KMS-11 (cell line): ENCODE data around the gene FMNL2.
"Not testable (repeated sequence)": the region's sequence is repeated elsewhere in the genome, so short reads cannot be mapped to it uniquely, and the experiment has no call there.

ENCODE experiments used
- H2AFZ ChIP-seq: fragments of 200-600 bp; sonication (generic); 2 replicates; pipeline ENCODE4 v1.6.1; 2016; ENCODE audit warnings: antibody characterized with exemption, mixed run types, low read depth
- H3K27ac ChIP-seq: fragments of 200-600 bp; sonication (generic); 2 replicates; pipeline ENCODE4 v1.6.1; 2016; ENCODE audit warnings: mild to moderate bottlenecking, mixed run types
- H3K27me3 ChIP-seq: fragments of 200-600 bp; sonication (generic); 2 replicates; pipeline ENCODE4 v1.6.1; 2017; ENCODE audit warnings: mild to moderate bottlenecking, low read depth, mixed run types, moderate library complexity; ENCODE audit not compliant: insufficient read depth
- H3K36me3 ChIP-seq: fragments of 200-600 bp; sonication (generic); 2 replicates; pipeline ENCODE4 v1.6.1; 2017; ENCODE audit warnings: mild to moderate bottlenecking, mixed run types; ENCODE audit not compliant: insufficient read depth
- H3K4me1 ChIP-seq: fragments of 200-600 bp; sonication (generic); 2 replicates; pipeline ENCODE4 v1.6.1; 2016; ENCODE audit warnings: mild to moderate bottlenecking, low read depth, mixed run types; ENCODE audit not compliant: poor library complexity, severe bottlenecking
- H3K4me2 ChIP-seq: fragments of 200-600 bp; sonication (generic); 2 replicates; pipeline ENCODE4 v1.7.0; 2016; ENCODE audit warnings: mild to moderate bottlenecking, mixed run types
- H3K4me3 ChIP-seq: fragments of 200-600 bp; sonication (generic); IDR thresholded peaks from 2 replicates; pipeline ENCODE4 v1.6.1; 2017; ENCODE audit warnings: low read depth, low read length, mixed read lengths; ENCODE audit not compliant: insufficient read depth
- H3K79me2 ChIP-seq: fragments of 200-600 bp; sonication (generic); 2 replicates; pipeline ENCODE4 v1.6.1; 2016; ENCODE audit warnings: low read depth, mixed run types; ENCODE audit not compliant: insufficient read depth
- H3K9ac ChIP-seq: fragments of 200-600 bp; sonication (generic); 2 replicates; pipeline ENCODE4 v1.6.1; 2016; ENCODE audit warnings: mild to moderate bottlenecking, mixed run types
- H4K20me1 ChIP-seq: fragments of 200-600 bp; sonication (generic); 2 replicates; pipeline ENCODE4 v1.6.1; 2016; ENCODE audit warnings: mild to moderate bottlenecking, mixed run types; ENCODE audit not compliant: insufficient read depth
- CTCF ChIP-seq: fragments of 200-600 bp; sonication (generic); conservative IDR thresholded peaks from 2 replicates; pipeline ENCODE4 v1.6.1; 2017; ENCODE audit warnings: low read depth, mild to moderate bottlenecking, antibody characterized with exemption, low read length, moderate library complexity, mixed read lengths

Gene FMNL2

GRCh38 chr2:152309352-152310214 is 25.4 kb upstream of the FMNL2 start:
- H3K79me2 ChIP-seq, result no peaks in the 10 kb centered on the region
- H4K20me1 ChIP-seq, result no peaks in the 10 kb centered on the region
- H3K4me3 ChIP-seq, result no peak overlapping the region
- H3K4me2 ChIP-seq, result no peak overlapping the region
- no peak overlapping the region for H2AFZ ChIP-seq
- no peaks in the 10 kb centered on the region for H3K27me3 ChIP-seq
- TF ChIP-seq CTCF, result no peak
- no peak overlapping the region for H3K9ac ChIP-seq
- H3K4me1 ChIP-seq, result no peaks in the 10 kb centered on the region
- no peak overlapping the region for H3K27ac ChIP-seq
- H3K36me3 ChIP-seq, result no peaks in the 10 kb centered on the region

GRCh38 chr2:152319822-152320570 is 15.0 kb upstream of the FMNL2 start:
- TF ChIP-seq CTCF, result no peak
- Histone ChIP-seq H3K9ac (no peak overlapping the region), H3K4me2 (no peak overlapping the region)

GRCh38 chr2:152320814-152321213 is 14.2 kb upstream of the FMNL2 start:
- H3K36me3 ChIP-seq, result no peaks in the 10 kb centered on the region
- H3K4me1 ChIP-seq, result no peaks in the 10 kb centered on the region
- H3K27ac ChIP-seq, result no peak overlapping the region
- TF ChIP-seq CTCF, result no peak
- H3K27me3 ChIP-seq, result no peaks in the 10 kb centered on the region
- H4K20me1 ChIP-seq, result no peaks in the 10 kb centered on the region
- no peak overlapping the region for H3K4me3 ChIP-seq
- H3K4me2 ChIP-seq, result no peak overlapping the region
- no peaks in the 10 kb centered on the region for H3K79me2 ChIP-seq
- H3K9ac ChIP-seq, result no peak overlapping the region
- no peak overlapping the region for H2AFZ ChIP-seq

More at GRCh38 chr2:152319822-152320570, 15.0 kb upstream of the FMNL2 start:
- no peaks in the 10 kb centered on the region for H4K20me1 ChIP-seq
- H3K79me2 ChIP-seq, result no peaks in the 10 kb centered on the region
- H3K4me1 ChIP-seq, result no peaks in the 10 kb centered on the region
- H3K4me3 ChIP-seq, result no peak overlapping the region
- no peak overlapping the region for H3K27ac ChIP-seq
- H3K27me3 ChIP-seq, result no peaks in the 10 kb centered on the region
- no peaks in the 10 kb centered on the region for H3K36me3 ChIP-seq
- no peak overlapping the region for H2AFZ ChIP-seq

- TF ChIP-seq CTCF, result no peak
- Histone ChIP-seq H3K4me2 (no peak overlapping the region), H3K27ac (no peak overlapping the region), H3K4me3 (no peak overlapping the region), H4K20me1 (no peaks in the 10 kb centered on the region), H3K4me1 (no peaks in the 10 kb centered on the region), H3K27me3 (no peaks in the 10 kb centered on the region), H3K79me2 (no peaks in the 10 kb centered on the region), H3K36me3 (no peaks in the 10 kb centered on the region), H3K9ac (no peak overlapping the region), H2AFZ (no peak overlapping the region)
Observed at GRCh38 chr2:152322222-152322621, 12.8 kb upstream of the FMNL2 start.

GRCh38 chr2:152325126-152325525 is 9.8 kb upstream of the FMNL2 start:
- not testable (repeated sequence) for H3K4me3 ChIP-seq, H3K27me3 ChIP-seq, H3K27ac ChIP-seq, H3K79me2 ChIP-seq, H3K9ac ChIP-seq, H2AFZ ChIP-seq, H3K36me3 ChIP-seq, H3K4me2 ChIP-seq, H4K20me1 ChIP-seq, H3K4me1 ChIP-seq
